A673 (cell line): ENCODE data around the gene GRID1. TPM values are rescaled to one million over a fixed set of nuclear protein-coding genes. Genes with fewer than 3 reads are reported as not detected.

Source experiments
- BruUV-seq: library from RNA; stranded (reverse); fragments of 400-500 nt; replicated peaks from 2 replicates; lab custom pipeline; 2021; lab: Mats Ljungman, UMichigan
- CTCF ChIA-PET: fragments of 300-600 bp; sonication (Branson Sonifier 250); formaldehyde crosslinking; loops from one replicate; lab custom pipeline; 2022; ENCODE audit warnings: antibody characterized with exemption; lab: Charles Lee
- POLR2A ChIA-PET: fragments of 300-600 bp; sonication (Branson Sonifier 250); formaldehyde crosslinking; loops from one replicate; lab custom pipeline; 2022; ENCODE audit warnings: antibody characterized with exemption; ENCODE audit not compliant: low non-redundant PET; lab: Charles Lee
- DNase-seq: peaks from one replicate; pipeline ENCODE4 v3.0.0-alpha.2; 2015; ENCODE audit warnings: low spot score
- H3K27ac ChIP-seq: fragments of 200-600 bp; sonication (generic); 2 replicates; pipeline ENCODE4 v1.5.1; 2016; ENCODE audit warnings: mixed run types, low read depth, mild to moderate bottlenecking, mixed read lengths, antibody characterized with exemption, low read length; ENCODE audit not compliant: poor library complexity, severe bottlenecking
- H3K27me3 ChIP-seq: fragments of 200-600 bp; sonication (generic); replicated peaks from 2 replicates; pipeline ENCODE4 v1.6.1; 2017; ENCODE audit warnings: mixed run types, low read depth, mild to moderate bottlenecking, mixed read lengths, antibody characterized with exemption, low read length; ENCODE audit not compliant: insufficient read depth, poor library complexity
- H3K36me3 ChIP-seq: fragments of 200-600 bp; sonication (generic); 2 replicates; pipeline ENCODE4 v1.6.1; 2016; ENCODE audit warnings: mixed run types, mild to moderate bottlenecking, mixed read lengths, antibody characterized with exemption, low read length; ENCODE audit not compliant: insufficient read depth, poor library complexity, severe bottlenecking
- H3K4me1 ChIP-seq: fragments of 200-600 bp; sonication (generic); 2 replicates; pipeline ENCODE4 v1.6.1; 2017; ENCODE audit warnings: mixed run types, mild to moderate bottlenecking, mixed read lengths, antibody characterized with exemption, low read length; ENCODE audit not compliant: insufficient read depth, poor library complexity, severe bottlenecking
- H3K4me3 ChIP-seq: fragments of 200-600 bp; sonication (generic); 2 replicates; pipeline ENCODE4 v1.5.1; 2016; ENCODE audit warnings: low read depth, mixed run types, mild to moderate bottlenecking, mixed read lengths, low read length; ENCODE audit not compliant: poor library complexity, severe bottlenecking
- H3K9me3 ChIP-seq: fragments of 200-600 bp; sonication (generic); 2 replicates; pipeline ENCODE4 v1.6.1; 2016; ENCODE audit warnings: mixed run types, low read depth, mild to moderate bottlenecking, mixed read lengths, antibody characterized with exemption, low read length; ENCODE audit not compliant: poor library complexity, severe bottlenecking
- CTCF ChIP-seq: fragments of 300-800, 200-600 bp; sonication (generic); conservative IDR thresholded peaks from 2 replicates; pipeline ENCODE4 v1.5.1; 2017; ENCODE audit warnings: low read depth, mild to moderate bottlenecking, antibody characterized with exemption, low read length, moderate library complexity, mixed read lengths
- EZH2 ChIP-seq: fragments of 200-600 bp; sonication (generic); IDR thresholded peaks from 2 replicates; pipeline ENCODE4 v1.6.1; 2017; ENCODE audit warnings: borderline replicate concordance, low read depth, mild to moderate bottlenecking, mixed read lengths, antibody characterized with exemption, low read length; ENCODE audit not compliant: poor library complexity, severe bottlenecking
- intact Hi-C: fragments of 100-400 bp; cut with micrococcal nuclease; formaldehyde crosslinking; loops from one replicate; pipeline ENCODE4 v1.10.0; 2022; ENCODE audit not compliant: unreplicated experiment
- total RNA-seq: library from RNA; stranded (reverse); gene quantifications from 2 replicates; pipeline ENCODE4 v1.2.3, GENCODE V29; 2021

Gene GRID1
- total RNA-seq, 1 experiment from 2014 or later = not detected

- no peaks in the 10 kb centered on the region for H3K9me3 ChIP-seq
- no peak for DNase-seq
- ChIA-PET POLR2A (no interaction called here), CTCF (no interaction called here)
- intact Hi-C loops = no loop called here
- H3K27me3 ChIP-seq = no peaks in the 10 kb centered on the region
- no peaks in the 10 kb centered on the region for H3K36me3 ChIP-seq
- no peak overlapping the region for H3K27ac ChIP-seq
- no TSS peak for BruUV-seq
- no peak overlapping the region for H3K4me3 ChIP-seq
- peaks cover 8% of the 10 kb centered on the region for H3K4me1 ChIP-seq
- no peak for TF ChIP-seq CTCF
Measured at GRCh38 chr10:86413046-86413728, 46.6 kb upstream of the GRID1 start.

GRCh38 chr10:86411852-86412560, 45.4 kb upstream of the GRID1 start:
- H3K27me3 ChIP-seq = no peaks in the 10 kb centered on the region
- no peak for TF ChIP-seq EZH2
- no peak for TF ChIP-seq CTCF
- intact Hi-C loops = no loop called here
- H3K9me3 ChIP-seq = no peaks in the 10 kb centered on the region
- H3K4me3 ChIP-seq = no peak overlapping the region
- no TSS peak for BruUV-seq
- no peaks in the 10 kb centered on the region for H3K36me3 ChIP-seq
- H3K27ac ChIP-seq = no peak overlapping the region
- ChIA-PET POLR2A (no interaction called here), CTCF (no interaction called here)
- DNase-seq = no peak
- peaks cover 8% of the 10 kb centered on the region for H3K4me1 ChIP-seq

GRCh38 chr10:86411281-86411841, 44.8 kb upstream of the GRID1 start:
- intact Hi-C loops = no loop called here
- peaks cover 8% of the 10 kb centered on the region for H3K4me1 ChIP-seq
- H3K4me3 ChIP-seq = no peak overlapping the region
- CTCF ChIA-PET = no interaction called here
- no peaks in the 10 kb centered on the region for H3K27me3 ChIP-seq
- no peak overlapping the region for H3K27ac ChIP-seq
- H3K36me3 ChIP-seq = no peaks in the 10 kb centered on the region
- no peak for TF ChIP-seq EZH2
- TF ChIP-seq CTCF = no peak
- BruUV-seq = no TSS peak
- peak; percentile 51 for DNase-seq
- POLR2A ChIA-PET = no interaction called here
- H3K9me3 ChIP-seq = no peaks in the 10 kb centered on the region
